Lower leg skin (tissue), 3 donors: ENCODE results near the gene EPHA10.

Experiments
- POLR2A ChIP-seq, 2 donors: fragments of 450-650 bp; IDR thresholded peaks; one replicate each; pipeline ENCODE4 v1.6.1; 2016 to 2017; ENCODE audit warnings: antibody characterized with exemption in 2 of 2, mild to moderate bottlenecking in 1 of 2, moderate library complexity in 1 of 2
- TF ChIP-seq, protein P1 (sequence below), 3 donors: fragments of 450-650 bp; IDR thresholded peaks; one replicate each; pipeline ENCODE4 v1.5.1; 2016; ENCODE audit warnings: antibody characterized with exemption in 3 of 3, mild to moderate bottlenecking in 3 of 3, moderate library complexity in 2 of 3

DNA sequence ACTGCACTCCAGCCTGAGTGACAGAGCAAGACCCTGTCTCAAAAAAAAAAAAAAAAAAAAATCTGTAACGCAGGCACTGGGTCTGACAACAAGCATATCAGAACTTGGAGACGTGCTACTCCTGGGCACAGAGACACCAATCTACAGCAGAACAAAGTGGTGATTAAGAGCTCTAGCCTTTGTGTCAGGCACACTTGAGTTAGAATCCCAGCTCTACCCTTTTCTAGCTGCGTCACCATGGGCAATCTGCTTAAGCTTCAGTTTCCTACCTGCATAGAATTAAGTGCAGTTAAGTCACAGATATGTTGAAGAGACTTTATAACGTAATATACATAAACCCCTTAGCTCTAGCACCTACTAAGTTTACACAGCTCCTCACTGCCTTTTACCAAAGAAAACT lies 76.0 kb downstream of the EPHA10 start:
- TF ChIP-seq, protein P1, sequence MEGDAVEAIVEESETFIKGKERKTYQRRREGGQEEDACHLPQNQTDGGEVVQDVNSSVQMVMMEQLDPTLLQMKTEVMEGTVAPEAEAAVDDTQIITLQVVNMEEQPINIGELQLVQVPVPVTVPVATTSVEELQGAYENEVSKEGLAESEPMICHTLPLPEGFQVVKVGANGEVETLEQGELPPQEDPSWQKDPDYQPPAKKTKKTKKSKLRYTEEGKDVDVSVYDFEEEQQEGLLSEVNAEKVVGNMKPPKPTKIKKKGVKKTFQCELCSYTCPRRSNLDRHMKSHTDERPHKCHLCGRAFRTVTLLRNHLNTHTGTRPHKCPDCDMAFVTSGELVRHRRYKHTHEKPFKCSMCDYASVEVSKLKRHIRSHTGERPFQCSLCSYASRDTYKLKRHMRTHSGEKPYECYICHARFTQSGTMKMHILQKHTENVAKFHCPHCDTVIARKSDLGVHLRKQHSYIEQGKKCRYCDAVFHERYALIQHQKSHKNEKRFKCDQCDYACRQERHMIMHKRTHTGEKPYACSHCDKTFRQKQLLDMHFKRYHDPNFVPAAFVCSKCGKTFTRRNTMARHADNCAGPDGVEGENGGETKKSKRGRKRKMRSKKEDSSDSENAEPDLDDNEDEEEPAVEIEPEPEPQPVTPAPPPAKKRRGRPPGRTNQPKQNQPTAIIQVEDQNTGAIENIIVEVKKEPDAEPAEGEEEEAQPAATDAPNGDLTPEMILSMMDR (IDR thresholded peaks at IDR 0.05), result no peak
- no peak for TF ChIP-seq POLR2A (IDR thresholded peaks at IDR 0.05)
